CD4-positive, alpha-beta T cell treated with Interleukin-10 for 1 hour (primary cell): ENCODE measurements around the gene PDE10A.

Source experiments
- DNase-seq: peaks from one replicate; pipeline ENCODE4 v3.0.0-alpha.2; 2020

PDE10A gene

DNA sequence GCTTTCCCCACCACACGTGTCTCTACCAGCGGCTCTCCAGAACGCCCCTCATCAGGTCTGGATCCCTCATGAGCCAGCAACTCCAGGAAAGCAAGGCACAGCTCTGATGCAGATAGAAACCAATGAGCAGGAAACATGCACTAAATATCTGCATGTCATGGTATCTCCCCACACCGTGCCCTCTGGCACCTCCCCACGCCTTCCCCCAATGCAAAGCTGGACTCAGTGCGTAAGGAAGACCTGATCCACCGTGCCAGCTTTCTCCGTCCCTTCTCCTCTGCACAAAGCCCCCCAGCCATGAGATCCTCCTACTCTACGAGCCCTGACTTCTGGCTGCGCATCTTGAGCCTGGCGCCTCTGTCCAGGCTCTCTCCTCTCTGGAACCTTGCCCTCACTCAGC lies 9.4 kb downstream of the PDE10A start:
- no peak for DNase-seq

DNA sequence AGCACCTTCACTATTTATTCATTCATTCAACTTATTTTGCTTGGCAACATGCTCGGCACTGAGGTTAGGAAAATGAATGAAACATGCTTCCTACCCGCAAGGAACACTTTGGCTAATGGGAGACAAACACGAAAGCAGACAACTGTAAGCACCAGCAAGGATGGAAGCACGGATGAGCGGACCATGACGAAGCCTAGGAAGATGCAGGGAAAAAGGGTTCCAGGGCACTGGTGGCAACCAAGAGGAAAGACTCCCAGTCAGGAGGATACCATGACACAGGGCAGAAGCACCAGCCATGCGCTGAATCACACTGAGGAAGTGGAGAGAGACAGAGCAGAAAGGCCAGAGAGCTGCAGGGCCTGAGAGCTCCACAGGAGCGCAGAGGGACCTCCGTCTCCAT lies 9.8 kb downstream of the PDE10A start:
- DNase-seq = no peak

DNA sequence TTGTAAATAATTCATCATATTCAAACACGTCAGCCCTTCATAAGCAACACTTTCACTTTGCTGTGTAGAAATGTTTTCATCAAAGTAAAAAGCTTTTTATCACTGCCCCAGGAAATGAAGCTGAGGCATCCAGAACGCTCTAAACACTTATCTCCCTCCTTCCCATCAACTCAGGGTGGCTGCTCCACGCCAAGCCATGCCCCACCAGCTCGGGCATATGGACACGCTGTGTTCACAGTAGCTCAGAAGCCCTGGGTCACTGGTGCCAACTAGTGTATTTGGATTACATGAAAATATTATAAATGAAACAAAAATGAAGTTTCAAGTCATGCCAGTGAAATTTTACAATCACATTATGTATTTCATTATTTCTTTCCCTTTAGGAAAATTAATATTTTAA lies 10.3 kb downstream of the PDE10A start:
- no peak for DNase-seq

DNA sequence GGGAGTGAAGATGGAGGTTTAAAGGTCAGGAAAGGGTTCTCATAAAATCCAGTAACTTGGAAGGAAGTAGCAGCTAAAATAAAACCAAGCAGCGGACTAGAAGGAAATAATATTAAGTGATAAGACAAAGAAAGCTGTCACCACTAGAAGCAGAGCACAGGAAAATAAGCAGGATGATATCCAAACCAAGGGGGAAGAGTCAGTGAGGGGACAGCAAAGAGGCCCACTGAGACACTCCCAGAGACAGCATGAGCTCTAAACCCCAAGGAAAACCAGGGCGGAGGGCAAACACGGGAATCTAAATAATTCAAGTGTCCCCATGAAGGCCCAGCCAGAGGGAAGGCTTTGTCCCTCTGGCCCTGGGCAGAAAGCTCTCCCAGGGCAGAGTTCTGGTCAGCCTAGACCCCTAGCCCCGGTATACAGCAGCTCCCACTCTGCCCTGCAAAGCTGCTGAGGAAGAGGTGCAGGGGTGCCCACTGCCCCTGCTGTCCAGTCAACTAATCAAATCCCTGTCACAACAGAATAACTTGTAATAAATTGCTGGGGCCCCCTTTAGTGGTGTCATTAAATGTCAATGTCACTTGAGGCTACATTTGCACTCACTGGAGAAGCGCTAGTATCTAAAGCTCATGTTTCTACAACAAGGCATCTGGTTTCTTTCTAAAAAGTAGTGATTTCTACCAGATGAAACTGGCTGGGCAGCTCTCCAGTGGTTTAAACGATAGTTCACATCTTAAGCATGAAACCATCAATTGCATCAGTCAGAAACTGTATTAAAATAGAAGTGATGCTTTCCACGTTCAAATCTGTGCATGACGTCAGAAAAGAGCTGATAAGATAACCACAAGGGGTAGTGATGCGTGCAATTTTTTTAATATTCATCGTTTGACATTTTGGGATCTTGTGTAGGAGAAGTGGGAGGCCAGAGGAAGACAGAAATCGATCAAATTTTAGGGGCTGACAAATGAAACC lies 13.6 kb downstream of the PDE10A start:
- DNase-seq = no peak

DNA sequence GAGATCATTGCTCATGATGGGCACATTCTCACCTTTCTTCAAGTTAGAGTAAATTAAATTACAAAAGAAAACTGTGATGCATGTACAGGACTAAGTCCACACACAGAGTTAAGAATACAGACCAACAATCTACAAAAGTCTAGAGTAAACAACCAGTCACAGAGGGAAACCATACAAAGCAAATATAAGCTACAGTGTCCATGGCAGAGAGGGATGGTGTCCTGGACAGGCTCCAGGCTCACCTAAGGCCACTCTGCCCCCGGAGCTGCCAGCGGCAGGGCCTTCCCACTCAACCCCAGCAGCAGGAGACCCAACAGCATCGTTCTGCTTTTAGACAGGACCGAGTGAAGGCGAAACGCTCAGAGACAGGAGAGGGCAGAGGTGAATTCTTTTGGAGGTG lies 16.0 kb downstream of the PDE10A start:
- no peak for DNase-seq

DNA sequence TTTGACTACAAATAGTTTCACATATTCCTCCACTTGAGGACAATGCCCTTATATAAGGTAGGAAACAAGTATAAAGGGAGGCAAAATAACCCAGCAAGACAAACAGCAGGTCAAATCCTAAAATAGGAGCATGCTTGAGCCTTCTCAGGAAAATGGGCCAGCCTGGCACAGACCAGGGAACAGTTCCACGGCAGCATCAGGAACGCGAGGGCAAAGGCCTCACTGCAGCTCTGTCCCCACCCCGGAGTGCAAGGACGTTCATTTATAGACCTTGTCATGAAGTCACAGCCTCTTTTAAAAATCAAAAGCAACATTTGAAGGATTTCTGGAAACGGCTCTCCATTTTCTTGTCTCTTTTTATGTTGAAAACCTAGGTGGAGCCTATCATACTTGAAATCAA lies 17.1 kb downstream of the PDE10A start:
- DNase-seq = no peak

DNA sequence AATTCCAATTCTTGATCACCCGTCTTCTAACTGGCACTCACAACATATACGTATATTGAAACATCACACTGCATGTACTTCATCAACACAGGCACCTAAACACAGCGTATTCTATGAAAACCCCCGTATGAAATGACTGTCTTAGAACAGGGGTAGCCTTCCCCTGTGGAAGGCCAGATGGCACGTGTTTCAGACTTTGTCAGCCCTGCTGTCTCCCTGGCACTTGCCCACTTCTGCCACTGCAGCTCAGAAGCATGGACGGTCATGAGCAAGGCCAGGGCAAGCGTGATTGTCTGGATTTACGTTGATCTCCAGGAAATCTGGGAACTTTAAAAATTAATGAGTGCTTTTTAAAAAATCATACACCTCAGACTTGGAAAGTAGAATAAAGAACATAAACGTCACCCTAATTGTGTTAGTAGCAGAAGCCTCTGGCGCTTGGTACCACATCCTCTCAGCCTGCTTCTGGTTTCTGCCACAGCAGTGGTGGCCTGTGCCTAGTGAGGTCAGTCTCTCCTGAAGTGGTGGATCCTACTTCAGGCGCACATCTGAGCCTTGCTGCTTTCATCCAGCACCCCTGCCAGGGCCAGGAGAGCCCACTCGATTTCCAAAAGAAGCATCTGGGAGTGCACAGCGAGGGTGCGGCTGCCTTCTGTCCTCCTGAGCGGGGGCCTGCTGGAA lies 18.3 kb downstream of the PDE10A start:
- DNase-seq = no peak

DNA sequence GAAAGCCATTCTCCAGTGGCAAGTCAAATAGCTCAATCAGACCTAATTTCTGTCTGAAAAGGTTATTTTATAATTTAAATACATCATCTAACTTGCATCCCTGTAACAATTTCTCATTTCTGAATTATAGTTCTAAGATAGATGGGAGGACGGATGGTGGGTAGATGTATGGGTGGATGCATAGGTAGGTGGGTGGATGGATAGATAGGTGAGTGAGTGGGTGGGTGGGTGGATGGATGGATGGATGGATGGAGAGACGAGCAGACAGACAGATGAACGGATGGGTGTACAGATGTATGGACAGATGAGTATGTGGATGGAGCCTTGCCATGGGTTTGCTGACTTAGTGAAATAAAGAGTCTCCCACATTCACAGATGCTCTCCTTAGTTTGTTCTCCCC lies 20.0 kb downstream of the PDE10A start:
- DNase-seq = no peak

DNA sequence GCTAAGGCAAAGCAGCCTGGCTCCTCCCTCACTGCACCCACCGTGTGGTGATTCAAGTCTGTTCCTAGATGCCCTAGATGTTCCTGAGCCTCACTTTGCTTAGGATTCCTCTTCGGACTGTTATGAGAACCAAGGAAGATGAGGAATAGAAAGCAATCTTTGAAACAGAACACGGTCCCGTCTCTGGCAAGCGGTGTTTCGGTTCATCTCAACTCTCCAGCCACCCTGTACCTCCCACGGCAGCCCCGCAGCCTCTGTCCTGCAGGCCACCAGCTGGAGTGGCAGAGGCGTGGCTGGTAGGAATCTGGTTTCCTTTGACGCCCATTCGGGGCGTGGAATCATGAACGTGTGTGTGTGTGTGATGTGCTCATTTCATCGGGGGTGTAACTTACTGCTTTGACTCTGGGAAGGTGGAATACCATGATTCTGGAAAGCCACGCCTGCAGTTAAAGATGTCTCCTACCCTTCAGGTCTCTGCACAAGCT lies 21.3 kb downstream of the PDE10A start:
- no peak for DNase-seq

DNA sequence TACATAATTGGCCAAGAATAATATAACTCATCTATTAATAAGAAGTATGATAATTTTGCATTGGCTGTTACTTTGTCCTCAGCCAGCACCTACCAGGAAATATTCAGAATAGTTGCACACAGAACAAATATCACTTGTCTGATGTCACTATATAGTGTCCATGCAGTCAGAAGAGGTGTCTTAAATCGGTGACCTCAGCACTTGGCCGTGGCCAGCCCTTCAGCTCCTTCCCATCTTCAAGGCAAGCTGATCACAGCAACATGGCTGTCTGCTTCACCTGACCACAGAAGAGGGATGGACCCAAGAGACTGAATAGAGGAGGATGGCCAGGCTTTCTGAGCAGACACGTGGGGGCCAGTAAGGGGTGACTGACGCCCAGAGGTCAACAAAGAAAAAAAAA lies 22.2 kb downstream of the PDE10A start:
- DNase-seq = no peak

DNA sequence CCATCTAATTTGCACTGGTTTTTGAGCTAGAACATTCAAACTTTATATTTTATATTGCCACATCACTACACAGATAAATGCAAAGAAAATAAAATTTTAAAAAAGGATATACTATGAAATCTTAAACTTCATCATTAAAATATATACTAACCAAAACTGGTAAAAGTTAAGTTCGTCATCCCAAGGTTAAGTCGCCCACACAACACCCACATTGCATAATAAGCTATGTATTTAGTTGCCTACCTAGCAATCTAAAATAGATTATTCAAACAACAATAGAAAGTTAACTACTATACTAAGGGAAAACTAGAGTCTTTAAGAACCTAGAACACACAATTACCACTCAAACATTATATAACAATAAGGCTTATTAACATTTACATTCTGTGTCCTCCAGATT lies 24.5 kb downstream of the PDE10A start:
- no peak for DNase-seq

DNA sequence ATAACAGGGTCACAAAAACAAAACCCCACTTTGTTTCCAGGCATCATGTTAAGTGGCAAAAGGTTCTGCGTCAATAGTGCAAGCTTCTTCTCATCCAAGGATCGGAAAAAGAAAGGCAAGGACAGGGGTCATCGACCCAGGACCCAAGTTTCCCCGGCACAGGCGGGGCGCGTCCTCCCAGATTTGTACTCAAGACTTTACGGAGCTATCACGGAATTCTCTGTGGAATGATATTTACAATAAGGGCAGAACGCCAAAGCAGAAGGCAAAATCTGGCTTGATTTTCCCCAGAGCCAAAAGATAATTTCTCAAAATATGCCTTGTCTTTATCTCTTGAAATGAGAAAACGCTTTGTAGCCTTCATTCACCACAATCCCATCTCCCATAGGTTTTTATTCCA lies 25.5 kb downstream of the PDE10A start:
- no peak for DNase-seq

DNA sequence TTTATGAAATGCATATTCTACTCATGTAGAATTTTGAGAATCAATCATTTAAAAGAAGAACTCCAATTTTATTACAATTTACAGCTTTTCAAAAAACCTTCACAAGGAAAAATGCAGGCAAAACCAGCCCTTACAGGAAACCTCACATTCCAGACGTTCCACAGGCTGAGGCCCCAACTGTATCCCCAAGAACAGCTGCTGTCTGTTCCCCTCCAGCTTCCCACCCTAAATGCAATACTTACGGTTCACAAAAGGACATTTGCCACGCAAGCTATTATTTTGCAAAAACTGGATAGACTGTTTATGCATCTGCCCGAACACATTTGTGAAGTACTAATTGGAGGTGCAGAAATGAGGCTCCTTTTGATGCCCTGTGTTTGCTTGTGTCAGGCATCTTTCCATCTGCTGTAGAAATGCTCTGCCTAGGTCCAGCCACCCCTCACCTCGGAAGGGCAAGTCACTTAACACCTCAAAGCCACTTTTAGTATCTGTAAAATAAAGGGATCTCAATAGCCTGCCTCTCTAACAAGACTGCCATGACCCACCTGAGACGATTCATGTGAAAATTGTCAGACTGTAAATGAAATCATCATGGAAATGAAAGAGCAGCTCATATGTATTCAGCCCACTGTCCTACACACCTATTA lies 26.5 kb downstream of the PDE10A start:
- DNase-seq = no peak

DNA sequence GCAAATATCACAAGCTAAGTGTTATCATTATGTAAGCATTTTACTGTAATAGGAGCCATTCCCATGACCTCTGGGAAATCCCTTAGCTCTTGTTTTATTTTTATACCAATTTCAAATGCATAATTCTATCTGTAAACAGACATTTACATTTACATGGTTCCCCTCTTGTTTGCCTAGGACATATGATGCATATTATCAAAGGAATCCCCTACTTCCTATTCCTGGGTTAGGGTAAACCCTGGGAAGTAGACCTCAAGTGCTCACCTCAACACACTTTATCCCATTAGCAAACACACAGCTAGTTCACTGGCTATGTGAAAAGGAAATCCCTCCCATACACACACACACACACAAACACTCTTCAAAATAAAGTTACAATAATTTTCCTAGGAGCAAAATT lies 27.1 kb downstream of the PDE10A start:
- DNase-seq = no peak

DNA sequence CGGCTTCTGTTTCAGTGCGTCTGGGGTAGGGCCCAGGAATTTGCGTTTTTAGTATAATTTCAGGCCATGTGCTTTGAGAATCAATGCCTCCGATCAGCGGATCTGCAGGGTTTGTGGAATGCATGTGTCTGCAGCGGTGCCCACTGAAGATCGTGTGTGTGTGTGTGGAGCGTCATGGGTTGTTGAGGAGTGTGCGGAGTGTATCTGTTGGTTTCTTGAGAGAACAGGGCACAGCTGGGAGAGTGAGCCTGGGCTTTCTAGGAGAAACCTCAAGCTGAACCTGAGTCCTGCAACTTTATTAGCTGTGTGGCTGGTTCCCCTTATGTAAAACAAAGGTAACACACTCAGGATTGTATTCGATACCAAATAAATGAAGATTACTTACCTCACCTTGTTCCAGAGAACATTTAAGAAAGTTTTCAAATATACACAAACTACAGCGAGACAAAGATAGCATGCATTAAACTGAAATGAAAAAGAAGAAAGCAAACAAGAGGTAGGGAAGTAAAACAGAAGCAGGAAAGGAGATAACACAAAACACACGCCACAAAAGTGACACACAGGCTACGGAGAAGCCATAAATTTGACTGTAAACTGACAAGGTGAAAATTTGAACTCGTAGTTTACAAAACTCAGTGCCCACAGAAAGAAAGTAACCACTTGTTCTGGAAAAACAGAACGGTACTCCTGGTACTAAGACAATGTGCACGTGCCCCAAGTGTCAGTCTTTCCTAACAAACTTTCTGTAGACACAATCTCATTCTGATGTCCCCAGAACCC lies 28.8 kb downstream of the PDE10A start:
- no peak for DNase-seq

DNA sequence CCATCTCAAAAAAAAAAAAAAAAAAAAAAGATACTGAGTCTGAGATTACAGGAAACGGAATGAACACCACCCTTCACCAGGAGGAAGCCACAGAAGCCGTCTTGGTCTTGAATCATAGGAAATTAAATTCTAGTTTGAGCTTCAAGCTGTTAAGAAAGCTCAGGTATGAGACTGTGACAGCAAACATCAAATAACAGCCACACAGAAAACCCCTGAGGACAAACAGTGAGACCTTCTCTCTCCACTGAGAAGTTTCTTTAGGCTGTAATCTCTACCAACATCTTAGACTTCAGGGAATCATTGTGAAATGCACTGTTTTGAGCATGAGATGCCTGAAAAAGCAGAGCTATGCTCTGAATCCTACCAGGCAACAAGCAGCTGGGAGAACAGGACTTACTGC lies 30.8 kb downstream of the PDE10A start:
- DNase-seq = no peak

DNA sequence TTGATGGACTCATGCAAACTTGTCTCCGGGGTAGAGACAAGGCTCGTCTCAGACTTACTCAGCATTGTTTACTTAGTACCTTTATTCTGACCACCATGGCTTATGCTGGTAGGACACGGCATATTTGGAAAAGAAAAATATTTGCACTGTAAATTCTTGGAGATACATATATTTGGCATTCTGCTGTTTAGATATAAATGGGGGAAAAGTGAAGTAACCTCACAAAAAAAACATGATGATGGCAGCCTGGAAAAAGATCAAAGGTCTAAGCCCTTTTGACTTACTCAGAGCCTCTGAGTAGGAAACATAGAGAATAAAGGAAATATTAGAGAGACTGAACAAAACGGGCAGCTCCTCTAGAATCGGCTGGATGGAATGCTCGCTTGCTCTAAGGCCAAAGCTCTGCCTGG lies 32.5 kb downstream of the PDE10A start:
- no peak for DNase-seq

DNA sequence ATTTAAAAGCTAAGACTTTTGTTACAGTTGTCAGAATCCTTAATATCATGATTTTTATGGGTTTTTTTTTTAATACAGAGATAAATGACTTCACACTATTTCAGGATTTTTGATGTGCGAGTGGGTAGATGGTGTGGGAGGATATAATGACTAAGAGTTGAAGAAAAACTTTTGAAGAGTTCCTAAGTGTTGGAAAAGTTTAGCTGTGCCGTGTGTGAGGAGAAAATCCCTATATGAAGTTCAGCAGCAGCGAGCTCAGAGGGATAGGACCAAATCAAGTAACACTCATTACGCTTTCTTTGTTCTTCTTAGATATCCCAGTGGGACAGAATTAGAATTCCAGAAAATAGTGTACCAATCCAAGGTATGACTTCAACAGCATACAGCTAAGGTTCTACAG lies 34.1 kb downstream of the PDE10A start:
- DNase-seq = no peak

DNA sequence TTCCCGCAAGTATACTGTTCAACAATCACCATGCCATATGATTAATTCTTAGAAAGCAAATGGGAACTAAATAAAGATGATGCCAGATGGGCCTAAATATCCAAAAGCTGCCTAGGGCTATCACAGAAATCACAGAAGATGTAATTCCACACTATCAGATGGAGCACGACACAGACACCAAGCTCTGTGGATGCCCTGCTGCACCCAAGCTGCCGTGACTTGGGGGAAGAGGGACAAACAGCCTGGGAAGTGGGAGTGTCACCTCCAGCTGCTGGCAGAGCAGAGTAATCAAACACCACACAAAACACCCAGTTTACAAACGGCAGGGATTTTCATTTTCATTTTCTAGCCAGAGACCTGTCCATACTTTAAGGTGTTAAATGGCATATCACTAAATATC lies 35.7 kb downstream of the PDE10A start:
- no peak for DNase-seq

DNA sequence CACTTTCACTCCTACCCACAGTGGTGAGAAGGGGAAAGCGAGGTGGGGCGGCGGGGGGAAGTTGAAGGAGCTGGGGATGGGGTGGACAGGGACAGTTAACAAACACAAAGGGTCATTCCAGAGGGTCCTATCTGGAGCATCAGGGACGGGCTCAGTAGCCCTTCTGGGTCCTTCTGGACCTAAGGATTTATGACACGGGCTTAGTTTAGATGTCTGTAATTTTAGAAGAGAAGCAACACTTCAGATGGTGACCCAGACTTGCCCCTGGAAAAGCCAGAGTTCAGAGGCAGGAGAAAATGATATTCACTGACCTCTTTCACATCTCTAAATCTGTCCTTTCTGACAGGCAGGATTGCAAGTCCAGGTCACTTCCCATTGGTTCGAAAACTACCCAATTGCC lies 36.3 kb downstream of the PDE10A start:
- DNase-seq = no peak

DNA sequence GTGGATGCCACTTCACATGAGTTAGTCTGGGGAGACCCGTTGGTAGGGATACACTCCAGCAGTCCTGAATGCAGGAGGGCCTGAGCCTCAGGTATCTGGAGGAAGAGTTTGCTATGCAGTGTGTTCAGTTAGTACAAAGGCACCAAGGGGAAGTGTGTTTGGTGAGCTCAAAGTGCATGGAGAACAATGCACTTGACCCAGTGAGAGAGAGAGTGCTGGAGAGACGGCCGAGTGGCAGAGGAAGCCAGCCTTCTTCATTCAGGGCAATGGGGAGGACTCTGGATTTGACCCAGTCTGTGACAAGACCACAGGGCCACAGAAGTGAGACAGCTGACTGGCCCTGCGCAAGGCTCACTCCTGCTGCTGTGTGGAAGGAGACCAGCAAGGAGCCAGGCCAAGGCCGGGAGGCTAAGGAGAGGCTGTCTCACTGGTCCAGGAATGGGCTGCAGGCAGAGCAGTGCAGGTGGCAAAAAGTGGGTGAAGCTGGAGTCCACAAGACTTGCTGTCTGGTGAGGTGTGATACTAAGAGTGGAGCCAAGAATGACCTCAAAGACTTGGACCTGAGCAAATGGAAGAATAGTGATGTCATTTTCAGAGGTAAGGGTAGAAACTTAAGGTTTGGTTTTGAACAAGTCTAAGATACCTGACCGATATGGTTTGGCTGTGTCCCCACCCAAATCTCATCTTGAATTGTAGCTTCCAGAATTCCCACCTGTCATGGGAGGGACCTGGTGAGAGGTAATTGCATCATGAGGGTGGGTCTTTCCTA lies 38.0 kb downstream of the PDE10A start:
- no peak for DNase-seq

DNA sequence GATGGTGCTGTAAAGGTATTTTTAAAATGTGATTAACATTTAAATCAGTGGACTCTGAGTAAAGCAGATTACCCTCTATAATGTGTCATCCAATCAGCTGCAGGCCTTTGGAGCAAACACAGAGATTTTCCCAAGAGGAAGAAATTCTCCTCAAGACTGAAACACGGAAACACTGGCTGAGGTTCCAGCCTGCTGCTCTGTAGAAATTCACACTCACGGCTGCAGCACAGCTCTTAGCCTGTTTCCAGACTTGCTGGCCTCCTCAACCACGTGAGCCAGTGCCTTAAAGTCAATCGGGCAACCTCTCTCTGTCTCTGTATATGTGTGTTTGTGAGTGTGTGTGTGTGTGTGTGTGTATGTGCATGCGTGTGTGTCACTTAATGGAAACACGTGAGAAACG lies 41.1 kb downstream of the PDE10A start:
- DNase-seq = no peak
